Colonic mucosa (tissue), 4 donors: ENCODE measurements around the gene MFAP1. TPM values are rescaled to one million over a fixed set of nuclear protein-coding genes. Genes with fewer than 3 reads are reported as not detected.
"Not testable (repeated sequence)": the region's sequence is repeated elsewhere in the genome, so short reads cannot be mapped to it uniquely, and the experiment has no call there.

Experiments used
- DNase-seq: peaks from one replicate; pipeline ENCODE4 v3.0.0-alpha.2; 2020
- H3K27ac ChIP-seq: fragments of 200-600 bp; one replicate; pipeline ENCODE4 v1.8.0; 2021
- H3K27me3 ChIP-seq: fragments of 200-600 bp; one replicate; pipeline ENCODE4 v1.8.0; 2021
- H3K36me3 ChIP-seq: fragments of 200-600 bp; one replicate; pipeline ENCODE4 v1.8.0; 2021
- H3K4me1 ChIP-seq: fragments of 200-600 bp; one replicate; pipeline ENCODE4 v1.8.0; 2021; ENCODE audit warnings: mild to moderate bottlenecking
- H3K4me3 ChIP-seq: fragments of 200-600 bp; one replicate; pipeline ENCODE4 v1.8.0; 2021
- H3K9ac ChIP-seq, 2 donors: one replicate each; pipeline ENCODE4 v1.7.0; 2013; ENCODE audit warnings: control low read depth in 2 of 2, low read depth in 2 of 2, low read length in 2 of 2
- H3K9me3 ChIP-seq: fragments of 200-600 bp; one replicate; pipeline ENCODE4 v1.8.0; 2021
- intact Hi-C: fragments of 100-400 bp; cut with DNase I; formaldehyde crosslinking; loops from one replicate; pipeline ENCODE4 v1.14.1; 2022
- total RNA-seq, 2 donors: library from RNA; stranded (reverse); fragmentation: NEBNext Ultra II Directional in 1 of 2; extraction: Animal tissue kit (Norgen Biotek cat#: 25700) in 1 of 2; gene quantifications; one replicate each; pipeline ENCODE4 v1.2.1, GENCODE V29; 2021
- TF ChIP-seq, protein P1 (sequence below): fragments of 200-600 bp; IDR thresholded peaks from one replicate; pipeline ENCODE4 v1.8.0; 2022; ENCODE audit warnings: antibody characterized with exemption, mild to moderate bottlenecking
- donor health status: healthy.
- donor health status: DM: no; HTN: no; CAD: no.
- donor health status: DM: no; HTN: no; CAD: no.

MFAP1 gene
- total RNA-seq, 2 donors from 2014 or later: 20.7 to 27.8 TPM

DNA sequence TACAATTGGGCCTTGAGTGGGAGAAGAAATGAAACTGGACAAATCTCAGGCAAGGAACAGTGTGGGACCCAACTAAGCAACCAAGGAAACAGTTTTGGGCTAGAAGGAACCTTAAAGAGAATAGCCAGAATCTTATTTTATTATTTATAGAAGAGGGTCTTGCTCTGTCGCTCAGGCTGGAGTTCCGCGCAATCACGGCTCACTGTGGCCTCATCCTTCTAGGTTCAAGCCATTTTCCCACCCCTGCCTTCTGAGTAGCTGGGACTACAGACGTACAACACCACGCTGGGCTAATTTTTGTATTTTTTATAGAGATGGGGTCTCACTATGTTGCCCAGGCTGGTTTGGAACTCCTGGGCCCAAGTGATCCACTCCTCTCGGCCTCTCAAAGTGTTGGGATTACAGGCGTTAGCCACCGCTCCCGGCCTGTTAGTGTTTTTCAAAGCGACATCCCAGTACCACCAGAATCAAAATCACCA is 1.6 kb upstream of the MFAP1 start:
- peak overlapping the region; percentile 53 for H3K27ac ChIP-seq
- intact Hi-C loops: no loop called here
- H3K4me1 ChIP-seq: peaks cover 14% of the 10 kb centered on the region
- H3K9ac ChIP-seq: no peak overlapping the region
- H3K27me3 ChIP-seq: no peaks in the 10 kb centered on the region
- no peaks in the 10 kb centered on the region for H3K9me3 ChIP-seq
- TF ChIP-seq, protein P1, sequence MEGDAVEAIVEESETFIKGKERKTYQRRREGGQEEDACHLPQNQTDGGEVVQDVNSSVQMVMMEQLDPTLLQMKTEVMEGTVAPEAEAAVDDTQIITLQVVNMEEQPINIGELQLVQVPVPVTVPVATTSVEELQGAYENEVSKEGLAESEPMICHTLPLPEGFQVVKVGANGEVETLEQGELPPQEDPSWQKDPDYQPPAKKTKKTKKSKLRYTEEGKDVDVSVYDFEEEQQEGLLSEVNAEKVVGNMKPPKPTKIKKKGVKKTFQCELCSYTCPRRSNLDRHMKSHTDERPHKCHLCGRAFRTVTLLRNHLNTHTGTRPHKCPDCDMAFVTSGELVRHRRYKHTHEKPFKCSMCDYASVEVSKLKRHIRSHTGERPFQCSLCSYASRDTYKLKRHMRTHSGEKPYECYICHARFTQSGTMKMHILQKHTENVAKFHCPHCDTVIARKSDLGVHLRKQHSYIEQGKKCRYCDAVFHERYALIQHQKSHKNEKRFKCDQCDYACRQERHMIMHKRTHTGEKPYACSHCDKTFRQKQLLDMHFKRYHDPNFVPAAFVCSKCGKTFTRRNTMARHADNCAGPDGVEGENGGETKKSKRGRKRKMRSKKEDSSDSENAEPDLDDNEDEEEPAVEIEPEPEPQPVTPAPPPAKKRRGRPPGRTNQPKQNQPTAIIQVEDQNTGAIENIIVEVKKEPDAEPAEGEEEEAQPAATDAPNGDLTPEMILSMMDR: no peak
- DNase-seq: no peak
- H3K4me3 ChIP-seq: peak overlapping the region; percentile 49
- no peaks in the 10 kb centered on the region for H3K36me3 ChIP-seq

GRCh38 chr15:43825305-43825704 is 815 bp upstream of the MFAP1 start:
- intact Hi-C loops, H3K4me3 ChIP-seq, H3K27ac ChIP-seq, H3K36me3 ChIP-seq, H3K9ac ChIP-seq, DNase-seq, H3K27me3 ChIP-seq, H3K9me3 ChIP-seq: not testable (repeated sequence)
- peaks cover 14% of the 10 kb centered on the region for H3K4me1 ChIP-seq

- Histone ChIP-seq H3K36me3 (peaks cover under 1% of the 10 kb centered on the region), H3K9me3 (no peaks in the 10 kb centered on the region), H3K9ac (no peak overlapping the region), H3K4me3 (no peak overlapping the region), H3K27me3 (no peaks in the 10 kb centered on the region), H3K27ac (no peak overlapping the region), H3K4me1 (peaks cover 14% of the 10 kb centered on the region)
- intact Hi-C loops: no loop called here
- TF ChIP-seq, protein P1: no peak
- DNase-seq: no peak
Measured at GRCh38 chr15:43821505-43821904, 3.0 kb downstream of the MFAP1 start.

- H3K27me3 ChIP-seq, H3K27ac ChIP-seq, H3K4me3 ChIP-seq, intact Hi-C loops, H3K9ac ChIP-seq, H3K9me3 ChIP-seq, H3K4me1 ChIP-seq, DNase-seq: not testable (repeated sequence)
- H3K36me3 ChIP-seq: peaks cover 18% of the 10 kb centered on the region
Measured at GRCh38 chr15:43815064-43815463, 9.4 kb downstream of the MFAP1 start.

DNA sequence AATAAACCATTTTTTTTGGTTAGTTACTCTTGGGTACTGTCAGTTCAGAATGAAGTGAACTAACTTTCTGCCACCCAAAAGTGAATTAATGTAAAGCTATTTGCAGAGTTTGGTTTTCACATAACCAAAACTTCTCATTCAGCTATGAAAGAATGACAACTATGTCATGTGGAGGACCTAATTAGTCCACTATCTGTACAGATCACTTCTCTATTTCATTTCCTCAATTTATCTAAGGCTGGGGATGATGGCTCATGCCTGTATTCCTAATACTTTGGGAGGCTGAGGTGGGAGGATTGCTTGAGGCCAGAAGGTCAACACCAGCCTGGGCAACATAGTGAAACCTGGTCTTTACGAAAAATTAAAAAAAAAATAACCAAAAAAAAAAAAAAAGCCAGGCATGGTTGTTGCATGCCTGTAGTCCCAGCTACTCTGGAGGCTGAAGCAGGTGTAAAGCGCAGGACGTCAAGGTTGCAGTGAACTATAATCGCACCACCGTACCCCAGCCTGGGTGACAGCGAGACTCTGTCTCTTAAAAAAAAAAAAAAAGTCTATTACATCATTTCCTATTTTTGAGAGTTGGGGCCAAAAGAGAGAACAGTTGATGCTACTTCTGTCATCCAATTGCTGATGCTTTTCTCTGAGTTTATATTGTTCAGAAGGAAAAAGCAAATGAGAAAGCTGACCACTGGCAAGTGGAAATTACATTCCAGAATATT is 15.4 kb downstream of the MFAP1 start:
- H3K27ac ChIP-seq: no peak overlapping the region
- no peak overlapping the region for H3K4me3 ChIP-seq
- H3K9me3 ChIP-seq: no peaks in the 10 kb centered on the region
- no peaks in the 10 kb centered on the region for H3K27me3 ChIP-seq
- TF ChIP-seq, protein P1: no peak
- intact Hi-C loops: no loop called here
- H3K36me3 ChIP-seq: peaks cover 24% of the 10 kb centered on the region
- no peak for DNase-seq
- H3K9ac ChIP-seq: no peak overlapping the region
- H3K4me1 ChIP-seq: no peaks in the 10 kb centered on the region

DNA sequence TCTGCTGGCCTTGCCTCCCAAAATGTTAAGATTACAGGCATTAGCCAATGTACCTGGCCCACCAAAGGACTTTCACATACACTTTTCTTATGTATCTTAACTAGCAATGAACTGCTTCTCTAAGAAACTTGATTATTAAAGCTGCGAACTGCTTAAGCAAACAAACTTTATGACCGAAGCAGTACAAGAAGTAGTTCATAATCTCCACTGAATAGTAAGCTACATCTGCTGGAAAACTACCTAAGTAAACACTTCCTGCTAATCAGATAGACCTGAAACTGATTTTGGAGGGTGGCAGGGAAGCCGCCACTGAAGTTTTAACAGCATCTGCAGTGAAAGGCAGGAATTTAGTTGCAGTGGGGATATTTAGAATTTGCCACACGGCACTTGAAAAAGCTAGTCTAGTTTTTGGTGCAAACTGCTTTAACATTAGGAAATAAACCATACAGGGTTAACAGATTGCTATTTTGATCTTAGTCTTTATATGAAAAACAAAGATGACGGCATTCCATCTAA is 16.0 kb downstream of the MFAP1 start:
- intact Hi-C loops: no loop called here
- no peak for DNase-seq
- H3K9ac ChIP-seq: no peak overlapping the region
- H3K4me3 ChIP-seq: no peak overlapping the region
- TF ChIP-seq, protein P1: no peak
- no peaks in the 10 kb centered on the region for H3K9me3 ChIP-seq
- no peaks in the 10 kb centered on the region for H3K27me3 ChIP-seq
- peaks cover 18% of the 10 kb centered on the region for H3K36me3 ChIP-seq
- no peak overlapping the region for H3K27ac ChIP-seq
- H3K4me1 ChIP-seq: no peaks in the 10 kb centered on the region

- H3K27ac ChIP-seq, H3K9ac ChIP-seq, H3K9me3 ChIP-seq, H3K4me3 ChIP-seq, intact Hi-C loops, DNase-seq, H3K27me3 ChIP-seq: not testable (repeated sequence)
- H3K4me1 ChIP-seq: peaks cover 13% of the 10 kb centered on the region
- peaks cover 11% of the 10 kb centered on the region for H3K36me3 ChIP-seq
Measured at GRCh38 chr15:43802676-43803075, 21.8 kb downstream of the MFAP1 start.
